ENCODE results near the gene AMIGO1. TPM values are rescaled to one million over a fixed set of nuclear protein-coding genes. Genes with fewer than 3 reads are reported as not detected.
A peak's percentile ranks its signal among the peaks of the same experiment; 100 is the strongest.

The AMIGO1 gene
- total RNA-seq, 1 donor from 2014 or later, result 5.4 TPM

DNA sequence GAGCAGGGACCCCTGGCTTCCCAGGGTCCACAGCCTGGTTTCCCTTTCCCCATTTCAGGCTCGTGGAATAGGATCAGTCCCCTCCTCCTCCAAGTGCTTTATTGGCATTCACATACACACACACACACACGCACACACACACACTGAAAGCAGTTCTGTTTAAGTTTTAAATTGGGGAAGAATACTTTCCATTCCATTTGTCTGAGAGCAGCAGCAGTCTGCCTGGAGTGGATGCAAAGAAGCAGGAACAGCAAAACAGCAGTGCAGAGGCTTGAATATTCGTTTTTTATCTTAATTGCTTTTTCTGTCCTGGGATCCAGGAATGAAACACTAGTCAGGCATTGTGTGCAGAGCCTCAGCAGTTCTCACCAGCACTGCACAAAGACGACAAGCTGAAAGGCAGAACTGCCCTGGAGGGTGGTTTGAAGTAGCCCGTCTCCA lies 8.6 kb downstream of the AMIGO1 start:
- Mint-ChIP-seq H3K4me1 (ENCODE audit: unreplicated experiment) (peaks cover 13% of the 10 kb centered on the region), H3K4me3 (ENCODE audit: unreplicated experiment) (no peak overlapping the region), H3K27ac (ENCODE audit: unreplicated experiment) (peak overlapping the region; percentile 8), H3K27me3 (ENCODE audit: unreplicated experiment) (no peaks in the 10 kb centered on the region), H3K36me3 (ENCODE audit: unreplicated experiment) (peaks cover 8% of the 10 kb centered on the region), H3K9me3 (ENCODE audit: unreplicated experiment) (no peaks in the 10 kb centered on the region)
- TF ChIP-seq, protein P1, sequence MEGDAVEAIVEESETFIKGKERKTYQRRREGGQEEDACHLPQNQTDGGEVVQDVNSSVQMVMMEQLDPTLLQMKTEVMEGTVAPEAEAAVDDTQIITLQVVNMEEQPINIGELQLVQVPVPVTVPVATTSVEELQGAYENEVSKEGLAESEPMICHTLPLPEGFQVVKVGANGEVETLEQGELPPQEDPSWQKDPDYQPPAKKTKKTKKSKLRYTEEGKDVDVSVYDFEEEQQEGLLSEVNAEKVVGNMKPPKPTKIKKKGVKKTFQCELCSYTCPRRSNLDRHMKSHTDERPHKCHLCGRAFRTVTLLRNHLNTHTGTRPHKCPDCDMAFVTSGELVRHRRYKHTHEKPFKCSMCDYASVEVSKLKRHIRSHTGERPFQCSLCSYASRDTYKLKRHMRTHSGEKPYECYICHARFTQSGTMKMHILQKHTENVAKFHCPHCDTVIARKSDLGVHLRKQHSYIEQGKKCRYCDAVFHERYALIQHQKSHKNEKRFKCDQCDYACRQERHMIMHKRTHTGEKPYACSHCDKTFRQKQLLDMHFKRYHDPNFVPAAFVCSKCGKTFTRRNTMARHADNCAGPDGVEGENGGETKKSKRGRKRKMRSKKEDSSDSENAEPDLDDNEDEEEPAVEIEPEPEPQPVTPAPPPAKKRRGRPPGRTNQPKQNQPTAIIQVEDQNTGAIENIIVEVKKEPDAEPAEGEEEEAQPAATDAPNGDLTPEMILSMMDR (IDR thresholded peaks at IDR 0.05), result no peak
- no peak for DNase-seq (ENCODE audit: extremely low spot score, unreplicated experiment)

DNA sequence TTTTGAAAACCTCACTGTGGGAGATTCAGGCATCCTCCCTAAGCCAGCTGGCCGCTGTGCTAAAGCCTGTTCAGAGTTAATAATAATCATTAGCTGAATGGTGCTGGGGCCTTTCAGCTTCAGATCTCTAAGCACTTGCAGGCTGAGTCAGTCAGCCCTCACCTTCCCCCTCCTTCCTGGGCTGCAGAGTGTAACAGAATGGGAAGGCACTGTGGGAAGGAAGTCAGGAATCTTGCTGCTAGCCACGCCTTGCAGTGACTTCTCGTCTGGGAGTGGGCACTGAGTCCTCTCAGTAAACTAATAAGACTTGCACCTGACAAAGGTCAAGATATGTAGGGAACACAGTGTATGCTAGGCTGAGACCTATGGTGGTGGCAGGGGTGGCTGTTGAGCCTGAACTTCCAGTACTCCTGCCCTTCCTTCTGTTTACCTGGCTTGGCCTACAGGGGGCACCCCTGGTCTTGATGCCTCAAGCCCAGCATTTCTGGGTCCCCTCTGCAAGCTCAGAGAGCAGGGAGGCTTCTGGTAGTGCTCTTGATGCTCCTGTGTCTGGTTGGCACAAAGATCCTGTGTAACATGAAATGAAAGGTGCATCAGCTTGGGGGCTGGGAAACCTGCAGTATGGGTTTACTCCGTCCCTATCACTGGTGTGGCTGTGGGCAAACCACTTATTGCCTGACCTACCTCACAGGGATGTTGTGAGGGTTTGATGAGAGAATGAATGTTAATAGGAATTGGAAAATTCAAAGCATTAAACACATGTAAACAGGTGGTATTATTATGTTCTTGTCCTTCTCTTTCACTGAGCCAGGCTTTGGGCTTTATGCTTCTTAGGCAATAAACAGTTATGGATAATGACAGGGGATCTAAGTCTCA lies 9.6 kb downstream of the AMIGO1 start:
- Mint-ChIP-seq H3K4me3 (ENCODE audit: unreplicated experiment) (no peak overlapping the region), H3K27ac (ENCODE audit: unreplicated experiment) (no peak overlapping the region), H3K4me1 (ENCODE audit: unreplicated experiment) (peaks cover 23% of the 10 kb centered on the region), H3K27me3 (ENCODE audit: unreplicated experiment) (no peaks in the 10 kb centered on the region), H3K9me3 (ENCODE audit: unreplicated experiment) (no peaks in the 10 kb centered on the region), H3K36me3 (ENCODE audit: unreplicated experiment) (peaks cover 9% of the 10 kb centered on the region)
- DNase-seq (ENCODE audit: extremely low spot score, unreplicated experiment), result no peak
- TF ChIP-seq, protein P1 (IDR thresholded peaks at IDR 0.05), result peak; percentile 51

DNA sequence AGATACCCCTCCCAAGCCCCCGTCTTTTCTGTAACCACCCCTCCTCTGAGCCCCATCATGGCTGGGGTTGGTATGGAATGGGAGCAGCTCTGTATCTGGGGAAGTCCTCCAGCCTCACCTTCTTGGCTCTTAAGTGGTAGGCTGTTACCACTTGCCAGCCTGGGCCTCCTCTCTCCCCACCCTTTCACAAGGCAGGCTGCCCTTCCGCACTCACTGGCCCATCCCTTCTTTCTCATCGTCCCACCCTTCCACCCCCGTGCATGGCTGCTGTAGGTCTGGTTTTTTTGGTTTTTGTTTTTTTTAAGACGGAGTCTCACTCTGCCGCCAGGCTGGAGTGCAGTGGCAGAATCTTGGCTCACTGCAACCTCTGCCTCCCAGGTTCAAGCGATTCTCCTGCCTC lies 10.4 kb downstream of the AMIGO1 start:
- Mint-ChIP-seq H3K9me3 (ENCODE audit: unreplicated experiment) (no peaks in the 10 kb centered on the region), H3K36me3 (ENCODE audit: unreplicated experiment) (peaks cover 9% of the 10 kb centered on the region), H3K27me3 (ENCODE audit: unreplicated experiment) (no peaks in the 10 kb centered on the region), H3K4me1 (ENCODE audit: unreplicated experiment) (peaks cover 31% of the 10 kb centered on the region), H3K4me3 (ENCODE audit: unreplicated experiment) (no peak overlapping the region), H3K27ac (ENCODE audit: unreplicated experiment) (no peak overlapping the region)
- TF ChIP-seq, protein P1 (IDR thresholded peaks at IDR 0.05), result no peak
- DNase-seq (ENCODE audit: extremely low spot score, unreplicated experiment), result no peak

DNA sequence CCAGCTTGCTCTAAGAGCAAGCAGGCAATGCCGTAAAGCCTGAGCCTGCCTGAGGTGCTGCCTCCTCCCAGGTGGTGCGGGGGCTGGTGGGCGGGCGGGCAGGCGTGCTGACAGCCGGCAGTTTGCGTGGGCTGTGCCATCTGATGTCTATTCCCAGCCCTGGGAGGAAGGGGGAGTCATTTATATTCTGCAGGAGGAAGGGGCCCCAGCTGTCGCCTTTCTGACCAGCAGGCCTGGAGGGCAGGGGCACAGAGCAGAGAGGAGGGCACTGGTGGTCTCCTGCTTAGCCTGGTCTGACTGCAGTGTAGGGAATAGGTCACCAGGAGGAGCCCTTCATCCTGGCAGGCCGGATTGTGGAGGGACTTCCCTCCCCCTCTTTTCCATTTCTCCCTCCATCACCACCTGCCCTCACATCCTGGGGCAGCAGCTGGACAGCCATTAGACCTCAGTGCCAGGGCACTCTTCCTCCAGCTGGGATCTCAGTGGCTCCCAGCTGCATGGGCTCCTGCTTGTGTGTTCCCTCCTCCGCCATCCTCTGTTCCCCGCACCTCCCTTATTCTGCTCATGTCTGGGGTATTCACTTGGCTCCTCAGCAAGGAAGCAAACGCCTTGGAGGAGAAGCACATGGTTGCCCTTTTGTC lies 11.2 kb downstream of the AMIGO1 start:
- Mint-ChIP-seq H3K9me3 (ENCODE audit: unreplicated experiment) (no peaks in the 10 kb centered on the region), H3K27me3 (ENCODE audit: unreplicated experiment) (no peaks in the 10 kb centered on the region), H3K4me3 (ENCODE audit: unreplicated experiment) (no peak overlapping the region), H3K27ac (ENCODE audit: unreplicated experiment) (no peak overlapping the region), H3K4me1 (ENCODE audit: unreplicated experiment) (peaks cover 38% of the 10 kb centered on the region), H3K36me3 (ENCODE audit: unreplicated experiment) (peaks cover 9% of the 10 kb centered on the region)
- TF ChIP-seq, protein P1 (IDR thresholded peaks at IDR 0.05), result peak; percentile 66
- DNase-seq (ENCODE audit: extremely low spot score, unreplicated experiment), result no peak
